Astrocyte of the cerebellum (primary cell): ENCODE data around the gene CHST11.

Source experiments
- DNase-seq: peaks from one replicate; pipeline ENCODE4 v3.0.0-alpha.2; 2011; ENCODE audit warnings: low read depth
- H3K4me3 ChIP-seq: 2 replicates; pipeline ENCODE4 v1.5.1; 2011; ENCODE audit warnings: mild to moderate bottlenecking, low read depth, low read length, moderate library complexity
- CTCF ChIP-seq: IDR thresholded peaks from 2 replicates; pipeline ENCODE4 v1.5.1; 2012; ENCODE audit warnings: low read length, low read depth, moderate library complexity, mild to moderate bottlenecking; ENCODE audit errors: missing control alignments
- in situ Hi-C: cut with HindIII; loops from 2 replicates; pipeline ENCODE4 v1.10.0; 2017; ENCODE audit warnings: low sequenced_read_pairs

CHST11 gene

DNA sequence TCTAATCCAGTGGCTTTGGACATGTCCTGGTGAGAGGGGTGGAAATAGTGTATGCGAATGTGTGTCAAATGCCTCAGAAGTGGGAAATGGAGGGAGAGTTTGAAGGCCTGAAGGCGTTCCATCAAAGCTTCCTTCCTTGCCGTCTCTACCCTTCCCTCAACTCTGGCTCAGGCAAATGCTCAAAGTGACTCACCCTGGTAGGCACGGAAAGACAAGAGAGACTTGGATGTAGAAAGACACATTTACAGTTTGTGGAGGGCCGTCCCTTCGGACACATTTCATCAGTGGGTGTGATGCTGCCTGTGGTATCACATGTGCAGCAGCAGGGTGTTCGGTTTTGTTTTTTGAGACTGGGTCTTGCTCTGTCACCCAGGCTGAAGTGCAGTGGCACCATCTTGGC lies 36.7 kb downstream of the CHST11 start:
- DNase-seq: no peak
- no peak overlapping the region for H3K4me3 ChIP-seq
- in situ Hi-C loops: no loop called here
- no peak for TF ChIP-seq CTCF

DNA sequence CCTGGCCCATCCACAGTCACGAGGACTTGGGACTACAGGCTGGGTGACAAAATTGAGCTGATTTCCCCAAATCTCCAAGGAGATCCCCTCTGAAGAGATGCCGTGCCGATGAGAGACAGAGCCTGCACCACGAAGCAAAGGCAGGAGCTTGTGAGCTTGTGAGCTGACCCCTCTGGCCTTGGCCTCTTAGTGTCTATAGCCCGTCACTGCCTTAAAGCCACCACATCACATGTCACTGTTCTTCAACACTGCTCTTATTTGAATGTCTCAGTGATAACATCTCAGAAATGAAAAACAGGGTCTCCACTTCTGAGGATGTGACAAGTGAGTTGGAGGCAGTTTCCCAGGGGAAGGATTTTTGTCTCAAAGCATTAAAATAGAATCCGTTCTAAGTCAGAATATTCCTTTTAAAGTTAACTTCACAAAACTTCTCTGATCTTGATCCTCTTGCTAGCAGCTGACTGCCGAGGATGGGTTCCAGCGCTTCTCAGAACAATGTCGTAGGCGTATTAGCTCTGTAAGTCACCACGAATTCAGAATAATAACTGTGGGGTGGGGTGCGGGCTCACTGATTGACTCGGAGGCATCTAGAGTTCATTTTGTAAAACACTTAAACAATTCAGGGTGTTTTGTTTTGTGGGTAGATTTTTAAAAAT lies 37.5 kb downstream of the CHST11 start:
- TF ChIP-seq CTCF: no peak
- no peak for DNase-seq
- H3K4me3 ChIP-seq: no peak overlapping the region
- in situ Hi-C loops: no loop called here

GRCh38 chr12:104494793-104495158 lies 38.0 kb downstream of the CHST11 start:
- DNase-seq: no peak
- in situ Hi-C loops: no loop called here

GRCh38 chr12:104495786-104496185 lies 39.0 kb downstream of the CHST11 start:
- DNase-seq: no peak
- no peak overlapping the region for H3K4me3 ChIP-seq
- TF ChIP-seq CTCF: no peak
- in situ Hi-C loops: no loop called here

More at GRCh38 chr12:104494793-104495158, 38.0 kb downstream of the CHST11 start:
- no peak for TF ChIP-seq CTCF
- no peak overlapping the region for H3K4me3 ChIP-seq

- no peak for DNase-seq
- no peak for TF ChIP-seq CTCF
- no peak overlapping the region for H3K4me3 ChIP-seq
- in situ Hi-C loops: no loop called here
Observed at GRCh38 chr12:104496336-104496735, 39.6 kb downstream of the CHST11 start.

DNA sequence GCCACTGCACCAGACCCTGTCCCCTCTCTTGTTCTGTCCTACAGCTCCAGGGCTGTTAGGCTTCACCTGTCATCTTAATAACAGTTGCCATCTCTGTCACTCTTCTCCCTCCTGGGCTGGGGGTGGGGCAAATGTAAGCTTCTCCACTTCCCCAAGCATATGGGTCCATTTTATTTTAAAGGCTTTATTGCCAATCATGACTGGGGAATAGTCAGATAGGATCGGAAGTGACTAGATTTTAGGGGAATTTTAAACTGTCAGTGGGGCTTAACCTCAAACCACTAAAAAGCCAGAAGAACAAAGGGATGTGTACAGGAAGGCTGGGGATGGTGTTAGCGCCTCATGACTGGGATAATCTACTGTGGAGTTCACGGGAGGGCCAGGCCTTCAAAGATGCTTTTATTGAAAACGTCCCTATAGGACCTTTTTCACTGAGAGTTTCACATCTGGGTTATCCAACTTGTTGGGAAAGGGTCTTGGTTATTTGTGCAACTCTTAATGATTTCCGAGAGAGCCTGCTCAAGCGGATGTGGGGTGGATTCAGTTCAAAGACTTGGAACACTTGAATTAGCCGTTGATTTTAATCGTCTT lies 41.6 kb downstream of the CHST11 start:
- no peak for TF ChIP-seq CTCF
- DNase-seq: peak; percentile 15
- no peak overlapping the region for H3K4me3 ChIP-seq
- in situ Hi-C loops: no loop called here
